Fibroblast of peridontal ligament (primary cell): ENCODE measurements around the gene VARS2.

Source experiments
- DNase-seq: peaks from one replicate; pipeline ENCODE4 v3.0.0-alpha.2; 2010; ENCODE audit errors: extremely low read depth

Gene VARS2

DNA sequence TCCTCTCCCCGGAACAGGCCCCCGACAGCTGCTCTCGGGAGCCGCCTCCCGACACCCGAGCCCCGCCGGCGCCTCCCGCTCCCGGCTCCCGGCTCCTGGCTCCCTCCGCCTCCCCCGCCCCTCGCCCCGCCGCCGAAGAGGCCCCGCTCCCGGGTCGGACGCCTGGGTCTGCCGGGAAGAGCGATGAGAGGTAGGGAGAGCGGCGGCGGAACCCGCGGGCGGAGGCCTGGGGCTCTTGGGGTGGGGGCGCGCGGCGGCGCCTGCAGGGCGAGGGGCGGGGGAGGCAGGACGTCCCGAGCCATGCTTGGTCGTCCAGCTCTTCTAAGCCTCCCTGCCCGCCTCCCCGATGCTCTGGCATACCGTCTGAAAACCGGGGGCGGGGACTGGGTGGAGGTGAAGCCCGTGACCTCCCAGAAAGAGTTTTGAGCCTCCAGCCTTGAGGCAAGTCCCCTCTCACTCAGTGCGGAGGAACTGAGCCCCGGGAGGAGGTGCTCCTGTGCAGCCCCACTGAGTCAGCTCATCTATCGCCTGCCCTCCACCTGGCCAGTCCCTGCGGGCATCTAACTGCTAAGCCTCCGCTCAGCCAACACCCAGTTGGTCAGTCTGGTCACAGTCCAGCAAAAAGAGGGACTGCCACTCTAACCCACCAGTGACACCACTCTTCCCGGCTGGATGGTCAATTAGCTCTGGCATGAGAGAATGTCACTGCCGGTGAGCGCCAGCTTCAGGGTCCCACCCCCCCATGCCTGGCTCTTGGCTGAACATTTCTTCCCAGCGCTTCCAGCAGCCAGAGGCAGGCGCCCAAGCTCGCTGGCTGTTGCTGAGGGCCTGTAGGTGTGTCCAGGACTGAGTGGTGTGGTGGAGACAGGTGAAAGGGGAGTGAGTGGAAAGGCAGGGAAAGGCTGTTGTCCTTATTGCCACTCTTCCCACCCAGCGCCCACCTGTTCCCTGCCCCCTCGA is 29.2 kb upstream of the VARS2 start:
- DNase-seq, result peak; percentile 19

DNA sequence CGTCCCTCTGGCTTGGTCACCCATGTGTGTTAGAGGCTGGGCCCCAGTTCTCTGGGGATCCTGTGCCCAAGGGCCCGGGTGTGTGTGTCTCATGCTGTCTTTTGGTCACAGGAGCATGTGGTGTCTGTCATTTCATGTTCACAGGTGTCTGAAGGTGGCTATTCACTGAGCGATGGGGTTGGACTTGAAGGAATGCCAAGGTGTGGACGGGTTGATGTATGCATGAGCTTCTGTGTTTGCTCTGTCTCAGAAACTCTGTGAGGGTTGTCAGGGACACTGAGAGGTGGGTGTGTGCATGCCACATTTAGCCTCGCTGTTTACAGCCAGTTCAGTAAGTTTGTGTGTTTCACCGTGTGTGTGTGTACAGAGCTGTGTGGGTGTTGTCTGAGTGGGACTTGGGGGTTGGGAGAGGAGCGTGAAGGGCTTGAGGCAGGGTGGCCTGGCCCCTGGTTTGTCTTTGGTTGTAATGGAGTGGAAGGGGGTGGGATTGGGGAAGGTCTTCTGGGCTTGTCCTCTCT is 28.5 kb upstream of the VARS2 start:
- DNase-seq, result no peak

DNA sequence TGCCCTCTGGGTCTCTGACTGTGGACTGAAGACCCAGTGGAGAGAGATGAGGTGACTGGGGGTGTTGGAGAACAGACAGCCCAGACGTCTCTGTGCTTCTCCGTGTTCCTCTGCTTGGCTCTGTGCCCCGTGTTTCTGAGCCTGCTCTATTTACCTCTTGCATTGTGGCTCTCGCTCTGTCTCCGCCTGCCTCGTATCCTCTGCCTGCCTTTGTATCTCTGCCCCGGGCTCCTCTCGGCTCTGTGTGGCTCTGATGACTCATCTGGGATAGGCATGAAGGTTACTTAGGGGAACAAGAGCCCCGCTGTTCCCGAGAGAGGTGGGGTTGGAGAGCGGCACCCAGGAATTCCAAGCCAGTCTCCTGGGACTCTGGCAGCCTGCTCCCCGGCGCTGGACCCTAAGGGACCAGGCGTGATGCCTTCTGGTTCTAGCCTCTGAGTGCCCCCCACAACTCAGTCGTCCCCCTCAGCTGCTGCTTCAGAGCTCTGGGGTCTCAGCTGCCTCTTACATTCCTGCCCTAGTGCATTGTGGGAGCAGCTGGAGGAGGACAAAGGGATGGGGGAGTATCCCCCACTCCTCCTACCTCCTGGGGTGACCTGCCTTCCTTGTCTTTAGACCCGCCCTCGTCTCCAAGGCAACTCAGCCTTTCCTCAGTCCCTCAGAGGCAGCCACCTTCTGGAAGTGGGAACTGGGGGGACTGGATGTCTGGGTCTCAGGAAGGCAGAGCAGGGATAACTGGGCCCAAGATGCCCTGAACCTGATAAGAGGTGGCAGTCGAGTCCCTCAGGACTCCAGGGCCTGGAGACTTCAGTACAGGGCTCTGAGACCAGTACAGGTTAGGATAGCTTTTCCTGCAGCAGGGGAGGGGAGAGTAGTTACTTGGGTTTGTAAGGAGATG is 27.8 kb upstream of the VARS2 start:
- DNase-seq, result peak; percentile 47

DNA sequence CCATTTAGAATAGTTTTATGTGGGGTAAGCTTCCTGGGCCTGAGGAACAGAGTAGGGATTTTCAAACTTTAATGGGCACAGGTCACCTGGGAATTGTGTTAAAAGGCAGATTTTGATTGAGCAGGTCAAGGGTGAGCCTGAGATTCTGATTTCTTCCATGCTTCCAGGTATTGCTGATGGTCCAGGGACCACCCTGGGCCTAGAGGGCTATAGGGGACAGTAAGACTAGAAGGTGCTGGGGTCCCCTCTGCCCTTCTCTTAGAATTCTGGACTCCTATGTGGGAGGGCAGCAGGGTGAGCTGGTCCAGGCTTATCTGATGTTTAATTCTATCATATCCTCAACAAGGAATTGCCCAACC is 27.2 kb upstream of the VARS2 start:
- no peak for DNase-seq

DNA sequence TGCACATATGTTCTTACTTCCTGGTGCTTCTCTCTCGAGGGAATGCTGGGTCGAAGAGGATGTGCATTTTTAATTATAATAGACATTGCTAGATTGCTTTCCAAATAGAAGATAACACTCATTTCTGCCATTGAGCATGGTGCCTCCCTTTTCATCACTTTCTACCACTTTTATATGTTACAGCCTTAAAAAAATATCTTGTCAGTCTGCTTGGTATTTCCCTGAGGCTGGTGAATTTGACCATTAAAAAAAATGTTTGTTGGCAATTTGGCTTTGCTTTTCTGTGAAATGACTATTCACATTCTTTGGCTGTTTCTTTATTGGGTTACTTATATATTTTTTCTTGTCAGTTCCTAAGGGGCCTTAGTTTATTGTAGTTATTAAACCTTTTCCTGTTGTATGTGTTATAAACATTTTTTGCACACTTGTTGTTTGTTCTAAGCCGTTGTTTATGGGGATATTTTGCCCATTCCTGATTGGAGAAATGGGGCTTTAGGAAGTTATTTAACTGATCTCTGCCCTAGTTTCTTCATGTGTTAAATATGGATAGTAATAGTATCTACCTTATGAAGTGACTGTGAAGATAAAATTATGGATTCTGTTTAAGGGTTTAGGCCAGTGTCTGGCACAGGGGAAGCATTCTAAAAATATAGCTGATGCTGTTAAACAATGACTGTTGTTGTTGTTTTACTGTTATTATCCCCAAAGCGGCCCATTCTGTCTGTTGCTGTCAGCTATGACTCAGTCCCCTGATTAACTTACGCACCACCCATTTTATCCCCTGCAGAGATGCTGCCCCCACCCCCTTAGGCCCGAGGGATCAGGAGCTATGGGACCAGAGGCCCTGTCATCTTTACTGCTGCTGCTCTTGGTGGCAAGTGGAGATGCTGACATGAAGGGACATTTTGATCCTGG is 25.9 kb upstream of the VARS2 start:
- peak; percentile 40 for DNase-seq

DNA sequence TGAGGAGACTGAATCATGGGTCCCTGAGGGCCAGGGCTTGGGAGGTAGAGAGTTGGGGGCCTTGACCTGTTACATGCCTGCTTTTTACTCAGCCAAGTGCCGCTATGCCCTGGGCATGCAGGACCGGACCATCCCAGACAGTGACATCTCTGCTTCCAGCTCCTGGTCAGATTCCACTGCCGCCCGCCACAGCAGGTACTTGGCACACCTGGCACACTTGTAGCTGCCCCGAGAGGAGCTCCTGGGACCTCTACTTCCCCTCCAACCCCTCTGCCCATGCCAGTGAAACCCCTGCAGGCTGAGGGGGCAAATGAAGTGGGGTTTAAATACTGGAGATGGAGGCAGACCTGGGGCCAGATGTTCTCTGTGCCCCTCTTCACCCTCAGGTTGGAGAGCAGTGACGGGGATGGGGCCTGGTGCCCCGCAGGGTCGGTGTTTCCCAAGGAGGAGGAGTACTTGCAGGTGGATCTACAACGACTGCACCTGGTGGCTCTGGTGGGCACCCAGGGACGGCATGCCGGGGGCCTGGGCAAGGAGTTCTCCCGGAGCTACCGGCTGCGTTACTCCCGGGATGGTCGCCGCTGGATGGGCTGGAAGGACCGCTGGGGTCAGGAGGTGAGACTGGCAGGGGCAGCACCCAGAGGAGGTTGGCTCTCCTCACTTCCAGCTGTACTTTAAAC is 25.1 kb upstream of the VARS2 start:
- DNase-seq, result no peak

DNA sequence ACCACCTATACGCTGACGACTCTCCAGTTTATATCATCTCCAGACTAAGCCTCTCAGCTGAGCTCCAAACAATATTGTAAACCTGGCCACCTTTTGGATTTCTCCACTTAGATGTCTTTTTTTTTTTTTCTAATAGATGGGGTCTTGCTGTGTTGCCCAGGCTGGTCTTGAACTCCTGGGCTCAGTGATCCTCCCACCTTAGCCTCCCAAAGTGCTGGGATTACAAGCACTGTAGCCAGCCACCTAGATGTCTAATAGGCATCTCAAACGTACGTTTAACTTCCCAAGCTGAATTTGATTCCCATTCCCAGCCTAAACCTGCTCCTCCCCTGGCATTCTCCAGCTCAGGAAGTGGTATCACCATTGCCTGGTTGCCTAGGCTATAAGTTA is 24.5 kb upstream of the VARS2 start:
- DNase-seq, result no peak

DNA sequence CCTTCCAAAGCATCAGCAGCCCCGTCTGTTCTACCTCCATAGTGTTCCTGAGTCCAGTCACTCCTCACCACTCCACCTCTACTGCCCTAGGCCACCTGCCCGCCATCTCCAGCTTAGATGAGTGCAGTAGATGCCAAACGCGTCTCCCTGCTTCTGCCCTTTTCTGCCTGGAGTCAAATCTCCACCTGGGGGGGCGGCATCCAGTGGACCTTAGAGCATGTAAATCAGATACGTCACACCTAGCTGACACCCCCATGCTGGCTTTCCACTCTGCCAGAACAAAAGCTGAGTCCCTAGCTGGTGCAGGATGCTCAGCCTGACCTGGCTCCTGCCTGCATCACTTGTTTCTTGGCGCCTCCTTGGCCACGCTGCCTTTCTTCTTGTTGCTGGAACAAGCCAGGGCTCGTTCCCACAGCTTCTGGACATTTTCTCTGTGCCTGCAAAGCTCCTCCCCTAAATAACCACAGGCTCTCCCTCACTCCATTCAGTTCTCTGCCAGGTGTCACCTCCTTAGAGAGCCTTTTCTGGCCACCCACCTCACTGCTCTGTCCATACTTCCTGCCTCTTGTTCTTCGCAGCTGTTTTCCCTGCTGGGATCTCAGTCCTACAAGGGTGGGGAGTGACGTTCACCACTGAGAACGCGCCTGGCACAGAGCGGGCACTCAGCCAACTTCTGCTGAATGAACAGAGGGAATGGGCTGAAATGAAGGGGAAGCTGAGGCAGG is 24.0 kb upstream of the VARS2 start:
- DNase-seq, result no peak

DNA sequence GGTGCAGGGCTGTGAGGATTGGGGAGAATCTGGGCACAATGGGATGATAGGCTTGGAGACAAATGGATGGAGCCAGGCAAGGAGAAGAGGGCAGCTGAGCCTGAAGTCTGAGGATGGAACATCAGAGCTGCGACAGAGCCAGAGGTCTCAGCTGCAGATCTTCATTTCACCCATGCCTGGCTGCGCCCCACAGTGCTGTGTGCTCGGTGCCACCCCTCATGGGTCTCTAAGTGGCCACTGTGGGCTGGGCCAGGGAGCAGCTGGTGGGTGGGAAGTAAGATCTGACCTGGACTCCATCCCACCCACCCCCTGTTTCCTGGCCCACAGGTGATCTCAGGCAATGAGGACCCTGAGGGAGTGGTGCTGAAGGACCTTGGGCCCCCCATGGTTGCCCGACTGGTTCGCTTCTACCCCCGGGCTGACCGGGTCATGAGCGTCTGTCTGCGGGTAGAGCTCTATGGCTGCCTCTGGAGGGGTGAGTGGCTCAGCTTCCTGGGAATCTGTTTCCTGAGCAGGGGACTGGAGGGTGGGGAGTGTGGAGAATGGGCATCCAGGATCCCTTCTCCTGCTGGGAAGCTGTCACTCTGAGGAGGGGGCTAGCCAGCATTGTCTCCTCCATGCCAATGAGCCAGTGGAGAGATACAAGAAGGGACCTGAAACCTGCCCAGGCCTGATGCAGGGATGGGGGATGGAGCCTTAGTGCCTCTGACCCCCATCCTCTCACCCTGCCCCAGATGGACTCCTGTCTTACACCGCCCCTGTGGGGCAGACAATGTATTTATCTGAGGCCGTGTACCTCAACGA is 23.2 kb upstream of the VARS2 start:
- DNase-seq, result no peak

DNA sequence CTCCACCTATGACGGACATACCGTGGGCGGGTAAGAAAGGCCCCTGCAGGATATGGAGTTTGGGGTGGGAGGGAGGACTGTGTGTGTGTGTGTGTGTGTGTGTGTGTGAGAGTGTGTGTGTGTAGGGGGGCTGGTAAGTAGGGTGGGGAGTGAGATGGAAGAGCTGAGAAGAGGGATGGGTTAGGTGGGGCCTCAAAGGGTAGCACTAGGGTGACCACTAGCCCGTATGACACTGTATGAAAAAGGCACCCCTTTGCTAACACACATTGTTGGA is 22.7 kb upstream of the VARS2 start:
- DNase-seq, result no peak

DNA sequence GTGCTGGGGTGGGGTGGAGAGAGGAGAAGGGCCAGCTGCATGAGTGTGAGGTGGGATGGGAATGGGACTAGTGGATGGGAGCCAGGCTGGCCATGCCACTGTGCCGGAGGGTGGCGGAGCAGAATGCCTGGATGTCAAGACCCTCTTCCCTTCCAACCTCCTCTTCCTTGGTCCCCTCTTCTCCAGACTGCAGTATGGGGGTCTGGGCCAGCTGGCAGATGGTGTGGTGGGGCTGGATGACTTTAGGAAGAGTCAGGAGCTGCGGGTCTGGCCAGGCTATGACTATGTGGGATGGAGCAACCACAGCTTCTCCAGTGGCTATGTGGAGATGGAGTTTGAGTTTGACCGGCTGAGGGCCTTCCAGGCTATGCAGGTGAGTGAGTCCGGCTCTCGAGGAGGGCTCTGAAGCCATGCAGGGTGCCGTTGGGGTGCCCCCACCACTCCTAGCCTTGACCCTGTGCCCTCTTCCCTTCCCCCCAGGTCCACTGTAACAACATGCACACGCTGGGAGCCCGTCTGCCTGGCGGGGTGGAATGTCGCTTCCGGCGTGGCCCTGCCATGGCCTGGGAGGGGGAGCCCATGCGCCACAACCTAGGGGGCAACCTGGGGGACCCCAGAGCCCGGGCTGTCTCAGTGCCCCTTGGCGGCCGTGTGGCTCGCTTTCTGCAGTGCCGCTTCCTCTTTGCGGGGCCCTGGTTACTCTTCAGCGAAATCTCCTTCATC is 22.1 kb upstream of the VARS2 start:
- no peak for DNase-seq

DNA sequence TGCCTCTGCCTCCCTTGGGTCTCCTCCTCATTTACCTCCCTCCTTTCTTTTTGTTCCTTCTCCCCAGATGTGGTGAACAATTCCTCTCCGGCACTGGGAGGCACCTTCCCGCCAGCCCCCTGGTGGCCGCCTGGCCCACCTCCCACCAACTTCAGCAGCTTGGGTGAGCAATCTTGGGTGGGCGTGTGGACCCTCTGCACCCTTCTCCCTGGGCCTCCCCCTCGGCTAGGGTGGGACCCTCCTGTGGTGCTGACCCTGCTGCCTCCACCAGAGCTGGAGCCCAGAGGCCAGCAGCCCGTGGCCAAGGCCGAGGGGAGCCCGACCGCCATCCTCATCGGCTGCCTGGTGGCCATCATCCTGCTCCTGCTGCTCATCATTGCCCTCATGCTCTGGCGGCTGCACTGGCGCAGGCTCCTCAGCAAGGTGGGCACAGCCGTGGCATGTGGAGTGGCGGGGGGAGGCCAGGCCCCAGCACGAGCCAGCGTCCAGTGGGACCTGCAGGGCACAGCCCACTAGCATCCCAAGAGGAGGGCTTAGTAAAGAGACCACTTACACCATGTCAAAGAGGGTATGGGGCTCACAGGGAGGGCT is 20.9 kb upstream of the VARS2 start:
- no peak for DNase-seq

DNA sequence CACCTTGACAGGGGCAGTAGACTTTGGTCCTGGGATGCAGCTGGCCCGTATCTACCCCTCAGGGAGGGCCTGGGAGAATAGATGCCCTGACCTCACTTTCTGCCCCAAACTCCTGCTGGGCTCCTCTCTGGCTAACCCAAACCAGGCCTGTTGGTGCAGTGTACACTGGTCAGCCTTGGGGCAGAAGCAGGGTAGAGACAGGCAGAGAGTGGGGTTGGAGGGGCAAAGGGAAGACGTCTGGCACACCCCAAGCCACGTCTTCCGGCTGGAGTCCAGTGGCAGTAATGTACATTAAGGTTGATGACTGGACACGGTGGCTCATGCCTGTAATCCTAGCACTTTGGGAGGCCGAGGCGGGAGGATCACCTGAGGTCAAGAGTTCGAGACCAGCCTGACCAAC is 20.4 kb upstream of the VARS2 start:
- no peak for DNase-seq

DNA sequence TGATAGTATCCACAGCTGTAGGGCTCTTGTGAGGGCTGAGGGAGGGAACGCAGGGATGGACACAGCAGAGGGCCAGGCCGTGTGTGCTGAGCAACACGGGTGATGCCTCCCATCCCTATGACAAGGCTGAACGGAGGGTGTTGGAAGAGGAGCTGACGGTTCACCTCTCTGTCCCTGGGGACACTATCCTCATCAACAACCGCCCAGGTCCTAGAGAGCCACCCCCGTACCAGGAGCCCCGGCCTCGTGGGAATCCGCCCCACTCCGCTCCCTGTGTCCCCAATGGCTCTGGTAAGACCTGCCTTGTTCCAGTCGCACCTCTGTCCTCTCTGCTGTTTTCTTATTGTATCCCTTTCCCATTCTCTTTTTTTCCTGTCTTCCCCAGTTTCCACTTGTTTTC is 19.7 kb upstream of the VARS2 start:
- DNase-seq, result no peak

DNA sequence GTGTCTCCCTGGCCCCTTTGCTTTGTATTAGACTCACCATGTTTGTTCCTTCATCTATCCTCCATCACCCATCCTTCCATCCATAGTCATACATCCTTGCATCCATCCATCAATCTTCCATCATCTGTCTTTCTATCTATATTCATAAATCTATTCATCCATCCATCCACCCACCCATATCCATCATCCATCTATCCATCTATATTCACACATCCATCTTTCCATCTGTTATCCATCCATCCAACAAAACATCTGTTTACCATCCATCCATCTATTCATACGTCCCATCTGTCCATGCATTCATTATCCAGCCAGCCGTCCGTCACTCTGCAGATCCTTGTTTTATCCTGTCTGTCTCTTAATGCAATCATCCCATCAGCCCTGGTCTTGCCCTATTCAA is 19.1 kb upstream of the VARS2 start:
- no peak for DNase-seq

DNA sequence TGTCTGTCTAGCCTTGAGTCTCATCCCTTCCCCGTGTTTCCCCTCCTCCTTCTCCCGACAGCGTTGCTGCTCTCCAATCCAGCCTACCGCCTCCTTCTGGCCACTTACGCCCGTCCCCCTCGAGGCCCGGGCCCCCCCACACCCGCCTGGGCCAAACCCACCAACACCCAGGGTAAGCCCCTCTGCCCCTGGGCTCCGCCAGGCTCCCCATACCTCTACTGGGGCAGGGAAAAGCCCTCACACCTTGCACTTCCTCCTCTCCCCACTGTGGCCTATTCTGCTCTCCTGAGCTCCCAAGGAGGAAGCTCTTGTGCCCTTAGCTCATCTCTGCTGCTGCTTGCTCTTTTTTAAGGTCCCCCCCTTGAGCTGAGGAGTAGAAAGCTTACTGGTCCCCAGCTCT is 18.7 kb upstream of the VARS2 start:
- no peak for DNase-seq

DNA sequence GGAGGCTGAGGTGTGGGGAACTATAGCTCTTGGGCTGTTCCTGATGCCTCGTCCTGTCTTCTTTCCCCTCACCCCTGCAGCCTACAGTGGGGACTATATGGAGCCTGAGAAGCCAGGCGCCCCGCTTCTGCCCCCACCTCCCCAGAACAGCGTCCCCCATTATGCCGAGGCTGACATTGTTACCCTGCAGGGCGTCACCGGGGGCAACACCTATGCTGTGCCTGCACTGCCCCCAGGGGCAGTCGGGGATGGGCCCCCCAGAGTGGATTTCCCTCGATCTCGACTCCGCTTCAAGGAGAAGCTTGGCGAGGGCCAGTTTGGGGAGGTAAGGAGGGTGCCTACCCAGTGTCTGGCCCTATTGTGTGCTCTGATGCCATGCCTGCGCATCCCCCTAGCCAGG is 17.5 kb upstream of the VARS2 start:
- no peak for DNase-seq

DNA sequence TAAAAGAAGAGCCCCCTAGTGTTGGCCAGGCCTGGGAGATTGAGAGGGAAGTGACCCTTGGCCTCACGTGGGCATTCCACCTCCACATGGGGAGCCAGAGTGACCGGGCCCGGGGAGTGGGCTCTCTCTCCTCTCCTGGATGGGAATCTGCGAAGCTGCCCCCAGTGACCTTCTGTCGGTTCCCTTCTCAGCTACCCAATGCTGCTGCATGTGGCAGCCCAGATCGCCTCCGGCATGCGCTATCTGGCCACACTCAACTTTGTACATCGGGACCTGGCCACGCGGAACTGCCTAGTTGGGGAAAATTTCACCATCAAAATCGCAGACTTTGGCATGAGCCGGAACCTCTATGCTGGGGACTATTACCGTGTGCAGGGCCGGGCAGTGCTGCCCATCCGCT is 16.2 kb upstream of the VARS2 start:
- no peak for DNase-seq
